ENCODE measurements around the gene SRCAP.

DNA sequence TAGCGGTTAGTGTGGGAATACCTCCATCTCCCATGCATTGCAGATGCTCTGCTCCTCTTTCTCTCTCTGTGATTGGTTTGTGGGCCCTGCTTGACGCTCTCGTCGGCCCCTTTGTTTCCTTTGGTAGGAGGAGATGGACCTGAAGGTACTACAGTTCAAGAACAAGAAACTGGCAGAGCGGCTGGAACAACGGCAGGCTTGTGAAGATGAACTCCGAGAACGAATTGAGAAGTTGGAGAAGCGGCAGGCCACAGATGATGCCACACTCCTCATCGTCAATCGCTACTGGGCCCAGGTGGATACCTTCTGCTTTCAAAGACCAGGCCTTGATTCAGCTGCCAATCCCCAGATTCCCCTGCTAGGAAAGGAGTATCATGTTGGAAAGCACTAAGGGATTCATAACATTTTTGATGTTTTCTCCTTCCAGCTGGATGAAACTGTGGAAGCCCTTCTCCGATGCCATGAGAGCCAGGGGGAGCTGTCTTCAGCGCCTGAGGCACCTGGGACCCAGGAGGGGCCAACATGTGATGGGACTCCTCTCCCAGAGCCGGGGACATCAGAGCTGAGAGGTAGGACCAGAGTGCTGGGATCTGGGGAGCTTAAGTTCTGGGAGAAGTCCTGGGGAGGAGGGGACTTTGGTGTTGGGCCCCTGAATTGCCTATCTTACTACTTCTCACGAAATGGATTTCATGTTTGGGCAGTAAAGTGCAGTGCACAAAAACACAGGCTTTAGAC, 64.2 kb downstream of the SRCAP start:
- TF ChIP-seq POLR2AphosphoS5 (IDR thresholded peaks at IDR 0.05): no peak
- TF ChIP-seq, protein P1, sequence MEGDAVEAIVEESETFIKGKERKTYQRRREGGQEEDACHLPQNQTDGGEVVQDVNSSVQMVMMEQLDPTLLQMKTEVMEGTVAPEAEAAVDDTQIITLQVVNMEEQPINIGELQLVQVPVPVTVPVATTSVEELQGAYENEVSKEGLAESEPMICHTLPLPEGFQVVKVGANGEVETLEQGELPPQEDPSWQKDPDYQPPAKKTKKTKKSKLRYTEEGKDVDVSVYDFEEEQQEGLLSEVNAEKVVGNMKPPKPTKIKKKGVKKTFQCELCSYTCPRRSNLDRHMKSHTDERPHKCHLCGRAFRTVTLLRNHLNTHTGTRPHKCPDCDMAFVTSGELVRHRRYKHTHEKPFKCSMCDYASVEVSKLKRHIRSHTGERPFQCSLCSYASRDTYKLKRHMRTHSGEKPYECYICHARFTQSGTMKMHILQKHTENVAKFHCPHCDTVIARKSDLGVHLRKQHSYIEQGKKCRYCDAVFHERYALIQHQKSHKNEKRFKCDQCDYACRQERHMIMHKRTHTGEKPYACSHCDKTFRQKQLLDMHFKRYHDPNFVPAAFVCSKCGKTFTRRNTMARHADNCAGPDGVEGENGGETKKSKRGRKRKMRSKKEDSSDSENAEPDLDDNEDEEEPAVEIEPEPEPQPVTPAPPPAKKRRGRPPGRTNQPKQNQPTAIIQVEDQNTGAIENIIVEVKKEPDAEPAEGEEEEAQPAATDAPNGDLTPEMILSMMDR (IDR thresholded peaks at IDR 0.05): no peak
